ENCODE results near the gene LRBA. TPM values are rescaled to one million over a fixed set of nuclear protein-coding genes. Genes with fewer than 3 reads are reported as not detected.

The LRBA gene
- total RNA-seq, 4 donors from 2014 or later = 13.3 to 21.2 (median 20.1) TPM

- 93% methylated on average over 1 of the region's 1 CpG for WGBS
- no peak overlapping the region for H3K27ac ChIP-seq (replicated peaks in 1 of 4)
- TF ChIP-seq POLR2AphosphoS5 (IDR thresholded peaks at IDR 0.05) (no peak), EP300 (IDR thresholded peaks at IDR 0.05) (no peak), POLR2A (IDR thresholded peaks at IDR 0.05; ENCODE audit: low read depth) (no peak), CTCF (IDR thresholded peaks at IDR 0.05) (no peak)
- H3K27me3 ChIP-seq = no peaks in the 10 kb centered on the region
- H3K36me3 ChIP-seq = peaks cover 0 to 8% (median 0%) of the 10 kb centered on the region in 4 donors
- no peak for DNase-seq (ENCODE audit: extremely low spot score)
- H3K4me3 ChIP-seq = no peak overlapping the region
- no peaks in the 10 kb centered on the region for H3K4me1 ChIP-seq
- intact Hi-C loops (cut with DNase I) = no loop called here
- no peaks in the 10 kb centered on the region for H3K9me3 ChIP-seq
Measured at GRCh38 chr4:150886597-150886996, 128.5 kb downstream of the LRBA start.

GRCh38 chr4:150884625-150885024, 130.5 kb downstream of the LRBA start:
- DNase-seq (ENCODE audit: extremely low spot score) = no peak
- TF ChIP-seq EP300 (IDR thresholded peaks at IDR 0.05) = no peak
- no peak for TF ChIP-seq POLR2AphosphoS5 (IDR thresholded peaks at IDR 0.05)
- TF ChIP-seq POLR2A (IDR thresholded peaks at IDR 0.05; ENCODE audit: low read depth) = no peak
- no peak for TF ChIP-seq CTCF (IDR thresholded peaks at IDR 0.05)
- WGBS = 100% methylated on average over 1 of the region's 1 CpG

GRCh38 chr4:150875367-150875766, 139.7 kb downstream of the LRBA start:
- H3K9me3 ChIP-seq = no peaks in the 10 kb centered on the region
- TF ChIP-seq POLR2A (IDR thresholded peaks at IDR 0.05; ENCODE audit: low read depth) = no peak
- no peak for TF ChIP-seq CTCF (IDR thresholded peaks at IDR 0.05)
- no peak for TF ChIP-seq POLR2AphosphoS5 (IDR thresholded peaks at IDR 0.05)
- TF ChIP-seq EP300 (IDR thresholded peaks at IDR 0.05) = no peak
- no peak overlapping the region for H3K27ac ChIP-seq (replicated peaks in 1 of 4)
- intact Hi-C loops (cut with DNase I) = no loop called here
- H3K4me1 ChIP-seq = peaks cover 0 to 6% (median 3%) of the 10 kb centered on the region in 4 donors
- no peak for DNase-seq (ENCODE audit: extremely low spot score)
- no peaks in the 10 kb centered on the region for H3K27me3 ChIP-seq
- WGBS = 96% methylated on average over 1 of the region's 1 CpG
- H3K4me3 ChIP-seq = no peak overlapping the region
- H3K36me3 ChIP-seq = peaks cover 0 to 5% (median 0%) of the 10 kb centered on the region in 4 donors

More at GRCh38 chr4:150884625-150885024, 130.5 kb downstream of the LRBA start:
- Histone ChIP-seq H3K27me3 (no peaks in the 10 kb centered on the region), H3K9me3 (no peaks in the 10 kb centered on the region), H3K4me1 (no peaks in the 10 kb centered on the region), H3K36me3 (peaks cover 0 to 16% (median 0%) of the 10 kb centered on the region in 4 donors), H3K27ac (replicated peaks in 1 of 4) (no peak overlapping the region), H3K4me3 (no peak overlapping the region)
- intact Hi-C loops (cut with DNase I) = no loop called here

GRCh38 chr4:150874338-150875226, 140.5 kb downstream of the LRBA start:
- H3K4me3 ChIP-seq = no peak overlapping the region
- 69% methylated on average over 6 of the region's 6 CpGs for WGBS
- peaks cover 0 to 6% (median 3%) of the 10 kb centered on the region in 4 donors for H3K4me1 ChIP-seq
- H3K27me3 ChIP-seq = no peaks in the 10 kb centered on the region
- H3K27ac ChIP-seq (replicated peaks in 1 of 4) = no peak overlapping the region
- TF ChIP-seq POLR2A (IDR thresholded peaks at IDR 0.05; ENCODE audit: low read depth) = no peak
- TF ChIP-seq EP300 (IDR thresholded peaks at IDR 0.05) = no peak
- TF ChIP-seq CTCF (IDR thresholded peaks at IDR 0.05) = no peak
- no peak for TF ChIP-seq POLR2AphosphoS5 (IDR thresholded peaks at IDR 0.05)
- no peaks in the 10 kb centered on the region for H3K36me3 ChIP-seq
- DNase-seq (ENCODE audit: extremely low spot score) = no peak
- intact Hi-C loops (cut with DNase I) = no loop called here
- no peaks in the 10 kb centered on the region for H3K9me3 ChIP-seq
